ENCODE results near the gene ARFRP1. TPM values are rescaled to one million over a fixed set of nuclear protein-coding genes. Genes with fewer than 3 reads are reported as not detected.

The ARFRP1 gene
- total RNA-seq, 2 experiments from 2014 or later, result 53.3 to 82.1 TPM

DNA sequence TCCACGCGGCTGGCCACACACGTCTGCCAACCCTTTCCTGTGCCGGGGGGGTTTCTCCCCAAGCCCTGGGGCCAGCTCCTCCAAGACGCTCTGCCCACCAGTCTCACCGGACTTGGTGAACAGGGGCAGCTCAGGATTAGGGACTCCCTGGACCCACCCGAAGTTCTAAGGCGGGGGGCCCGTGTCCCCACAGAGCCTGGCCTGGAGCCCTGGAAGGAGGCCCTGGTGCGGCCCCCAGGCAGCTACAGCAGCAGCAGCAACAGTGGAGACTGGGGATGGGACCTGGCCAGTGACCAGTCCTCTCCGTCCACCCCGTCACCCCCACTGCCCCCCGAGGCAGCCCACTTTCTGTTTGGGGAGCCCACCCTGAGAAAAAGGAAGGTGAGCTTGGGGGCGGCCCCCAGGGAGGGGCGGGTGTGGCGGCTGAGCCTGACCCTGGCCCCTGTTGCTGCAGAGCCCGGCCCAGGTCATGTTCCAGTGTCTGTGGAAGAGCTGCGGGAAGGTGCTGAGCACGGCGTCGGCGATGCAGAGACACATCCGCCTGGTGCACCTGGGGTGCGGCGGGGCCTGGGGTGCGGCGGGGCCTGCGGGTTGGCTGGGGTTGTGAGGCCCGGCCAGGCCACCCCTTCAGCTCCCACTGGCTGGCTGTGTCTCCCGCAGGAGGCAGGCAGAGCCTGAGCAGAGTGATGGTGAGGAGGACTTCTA, 34.1 kb upstream of the ARFRP1 start:
- DNase-seq (ENCODE audit: low spot score), result no peak
- Histone ChIP-seq H3K4me2 (ENCODE audit: low read length) (no peak overlapping the region), H2AFZ (ENCODE audit: low read length) (no peak overlapping the region), H3K9me2 (ENCODE audit: insufficient read depth, low read length) (no peaks in the 10 kb centered on the region), H3K27ac (ENCODE audit: low read depth, low read length, poor library complexity, severe bottlenecking) (no peak overlapping the region), H3K4me1 (ENCODE audit: insufficient read depth, low read length, poor library complexity, severe bottlenecking) (peaks cover 39% of the 10 kb centered on the region), H3K9me3 (ENCODE audit: low read length) (no peaks in the 10 kb centered on the region), H3K79me2 (ENCODE audit: insufficient read depth, low read depth, low read length) (no peaks in the 10 kb centered on the region), H3K4me3 (ENCODE audit: low read depth, low read length, poor library complexity, severe bottlenecking) (no peak overlapping the region), H3K36me3 (ENCODE audit: insufficient read depth, low read length) (peaks cover 41% of the 10 kb centered on the region), H4K20me1 (ENCODE audit: insufficient read depth, low read length) (no peaks in the 10 kb centered on the region)
- no peak for TF ChIP-seq EZH2phosphoT487 (IDR thresholded peaks at IDR 0.05; ENCODE audit: borderline replicate concordance, low read depth, low read length)
- TF ChIP-seq, protein P1, sequence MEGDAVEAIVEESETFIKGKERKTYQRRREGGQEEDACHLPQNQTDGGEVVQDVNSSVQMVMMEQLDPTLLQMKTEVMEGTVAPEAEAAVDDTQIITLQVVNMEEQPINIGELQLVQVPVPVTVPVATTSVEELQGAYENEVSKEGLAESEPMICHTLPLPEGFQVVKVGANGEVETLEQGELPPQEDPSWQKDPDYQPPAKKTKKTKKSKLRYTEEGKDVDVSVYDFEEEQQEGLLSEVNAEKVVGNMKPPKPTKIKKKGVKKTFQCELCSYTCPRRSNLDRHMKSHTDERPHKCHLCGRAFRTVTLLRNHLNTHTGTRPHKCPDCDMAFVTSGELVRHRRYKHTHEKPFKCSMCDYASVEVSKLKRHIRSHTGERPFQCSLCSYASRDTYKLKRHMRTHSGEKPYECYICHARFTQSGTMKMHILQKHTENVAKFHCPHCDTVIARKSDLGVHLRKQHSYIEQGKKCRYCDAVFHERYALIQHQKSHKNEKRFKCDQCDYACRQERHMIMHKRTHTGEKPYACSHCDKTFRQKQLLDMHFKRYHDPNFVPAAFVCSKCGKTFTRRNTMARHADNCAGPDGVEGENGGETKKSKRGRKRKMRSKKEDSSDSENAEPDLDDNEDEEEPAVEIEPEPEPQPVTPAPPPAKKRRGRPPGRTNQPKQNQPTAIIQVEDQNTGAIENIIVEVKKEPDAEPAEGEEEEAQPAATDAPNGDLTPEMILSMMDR (conservative IDR thresholded peaks at IDR 0.05; ENCODE audit: low read length), result no peak
- ChIA-PET CTCF (ENCODE audit: unreplicated experiment) (interaction anchor here (0.6 to 1.2 kb wide), 2 partner anchors 34 to 1097 kb away, joined by 3 read pairs; partner anchors contain the start of genes ARFRP1 and ZGPAT), POLR2A (no interaction called here)
- no TSS peak for BruUV-seq (replicated peaks)
- intact Hi-C loops (cut with micrococcal nuclease; ENCODE audit: unreplicated experiment), result no loop called here

DNA sequence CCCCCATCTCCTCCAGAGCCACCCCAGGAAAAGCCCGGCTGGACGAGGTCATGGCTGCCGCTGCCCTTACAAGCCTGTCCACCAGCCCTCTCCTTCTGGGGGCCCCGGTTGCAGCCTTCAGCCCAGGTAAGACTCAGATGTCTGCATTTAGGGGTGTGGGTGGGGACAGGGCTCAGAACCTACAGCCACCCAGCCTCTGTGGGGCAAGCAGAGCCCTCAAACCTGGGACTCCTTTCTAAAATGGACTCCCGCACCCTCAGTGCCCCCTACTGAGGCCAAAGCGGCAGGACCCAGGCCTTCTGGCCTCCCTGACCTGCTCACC, 33.5 kb upstream of the ARFRP1 start:
- no TSS peak for BruUV-seq (replicated peaks)
- no peaks in the 10 kb centered on the region for H3K79me2 ChIP-seq (ENCODE audit: insufficient read depth, low read depth, low read length)
- H3K9me3 ChIP-seq (ENCODE audit: low read length), result no peaks in the 10 kb centered on the region
- peak overlapping the region; percentile 69 for H3K4me3 ChIP-seq (ENCODE audit: low read depth, low read length, poor library complexity, severe bottlenecking)
- H3K4me2 ChIP-seq (ENCODE audit: low read length), result peak overlapping the region; percentile 74
- H4K20me1 ChIP-seq (ENCODE audit: insufficient read depth, low read length), result no peaks in the 10 kb centered on the region
- peaks cover 44% of the 10 kb centered on the region for H3K36me3 ChIP-seq (ENCODE audit: insufficient read depth, low read length)
- ChIA-PET POLR2A (interaction anchor here (0.6 kb wide), 1 partner anchor 67 kb away, joined by 3 read pairs; no protein-coding TSS in a partner anchor), CTCF (ENCODE audit: unreplicated experiment) (interaction anchor here (1.2 kb wide), 1 partner anchor 34 kb away, joined by 3 read pairs; the partner anchor contains the start of genes ARFRP1 and ZGPAT)
- no peak for DNase-seq (ENCODE audit: low spot score)
- no peaks in the 10 kb centered on the region for H3K9me2 ChIP-seq (ENCODE audit: insufficient read depth, low read length)
- H2AFZ ChIP-seq (ENCODE audit: low read length), result no peak overlapping the region
- TF ChIP-seq EZH2phosphoT487 (IDR thresholded peaks at IDR 0.05; ENCODE audit: borderline replicate concordance, low read depth, low read length), result no peak
- TF ChIP-seq, protein P1 (conservative IDR thresholded peaks at IDR 0.05; ENCODE audit: low read length), result no peak
- intact Hi-C loops (cut with micrococcal nuclease; ENCODE audit: unreplicated experiment), result no loop called here
- peak overlapping the region; percentile 58 for H3K27ac ChIP-seq (ENCODE audit: low read depth, low read length, poor library complexity, severe bottlenecking)
- peaks cover 40% of the 10 kb centered on the region for H3K4me1 ChIP-seq (ENCODE audit: insufficient read depth, low read length, poor library complexity, severe bottlenecking)
